Measurements from ENCODE around the gene RANBP3.
"Not testable (repeated sequence)": the region's sequence is repeated elsewhere in the genome, so short reads cannot be mapped to it uniquely, and the experiment has no call there.

The RANBP3 gene

GRCh38 chr19:5877882-5878281, 100.1 kb downstream of the RANBP3 start:
- DNase-seq: no peak

GRCh38 chr19:5877427-5877826, 100.5 kb downstream of the RANBP3 start:
- no peak for DNase-seq

- DNase-seq: not testable (repeated sequence)
Measured at GRCh38 chr19:5874496-5874895, 103.4 kb downstream of the RANBP3 start.

- DNase-seq: no peak
Measured at GRCh38 chr19:5873617-5874199, 104.2 kb downstream of the RANBP3 start.

GRCh38 chr19:5870986-5871394, 107.0 kb downstream of the RANBP3 start:
- no peak for DNase-seq

GRCh38 chr19:5867201-5868136, 110.5 kb downstream of the RANBP3 start:
- no peak for DNase-seq
